H9 (cell line): ENCODE measurements around the gene CLCN5. TPM values are rescaled to one million over a fixed set of nuclear protein-coding genes. Genes with fewer than 3 reads are reported as not detected.
A peak's percentile ranks its signal among the peaks of the same experiment; 100 is the strongest.

Experiments used
- DNase-seq: peaks from one replicate; pipeline ENCODE4 v3.0.0-alpha.2; 2017
- H2AFZ ChIP-seq: one replicate; pipeline ENCODE4 v1.6.1; 2013; ENCODE audit warnings: mild to moderate bottlenecking, low read length, control low read depth, moderate library complexity
- H2AK5ac ChIP-seq: 2 replicates; pipeline ENCODE4 v1.6.1; 2013; ENCODE audit warnings: low read length, control low read depth, mixed read lengths; ENCODE audit not compliant: insufficient read length
- H2BK120ac ChIP-seq: one replicate; pipeline ENCODE4 v1.6.1; 2013; ENCODE audit warnings: low read depth, mild to moderate bottlenecking, low read length, control low read depth, inconsistent platforms; ENCODE audit not compliant: poor library complexity, severe bottlenecking
- H2BK12ac ChIP-seq: 2 replicates; pipeline ENCODE4 v1.6.1; 2013; ENCODE audit warnings: low read length, control low read depth, mixed read lengths, low read depth; ENCODE audit not compliant: insufficient read length
- H2BK15ac ChIP-seq: 2 replicates; pipeline ENCODE4 v1.6.1; 2013; ENCODE audit warnings: low read depth, low read length, control low read depth
- H2BK20ac ChIP-seq: one replicate; pipeline ENCODE4 v1.6.1; 2013; ENCODE audit warnings: low read depth, mild to moderate bottlenecking, low read length, control low read depth, inconsistent platforms; ENCODE audit not compliant: poor library complexity, severe bottlenecking
- H2BK5ac ChIP-seq: 2 replicates; pipeline ENCODE4 v1.6.1; 2013; ENCODE audit warnings: low read length, control low read depth, mixed read lengths; ENCODE audit not compliant: insufficient read length
- H3K14ac ChIP-seq: 2 replicates; pipeline ENCODE4 v1.6.1; 2013; ENCODE audit warnings: low read length, control low read depth; ENCODE audit not compliant: insufficient read depth
- H3K18ac ChIP-seq: 2 replicates; pipeline ENCODE4 v1.6.1; 2013; ENCODE audit warnings: low read depth, mild to moderate bottlenecking, mixed read lengths, low read length, control low read depth; ENCODE audit not compliant: insufficient read length
- H3K23ac ChIP-seq: 2 replicates; pipeline ENCODE4 v1.6.1; 2013; ENCODE audit warnings: low read length, control low read depth, mixed read lengths, low read depth; ENCODE audit not compliant: insufficient read length
- H3K23me2 ChIP-seq: 2 replicates; pipeline ENCODE4 v1.6.1; 2013; ENCODE audit warnings: low read depth, mild to moderate bottlenecking, mixed read lengths, low read length, control low read depth; ENCODE audit not compliant: insufficient read length, poor library complexity, severe bottlenecking
- H3K27ac ChIP-seq: 2 replicates; pipeline ENCODE4 v1.5.1; 2013; ENCODE audit warnings: low read length, control low read depth, mixed read lengths, low read depth; ENCODE audit not compliant: insufficient read length
- H3K27me3 ChIP-seq: 2 replicates; pipeline ENCODE4 v1.6.1; 2013; ENCODE audit warnings: low read length, control low read depth, inconsistent platforms; ENCODE audit not compliant: insufficient read depth
- H3K4ac ChIP-seq: 2 replicates; pipeline ENCODE4 v1.6.1; 2013; ENCODE audit warnings: low read depth, mild to moderate bottlenecking, control low read depth, inconsistent platforms, low read length, moderate library complexity
- H3K4me1 ChIP-seq: 2 replicates; pipeline ENCODE4 v1.6.1; 2013; ENCODE audit warnings: low read length, control low read depth, inconsistent platforms; ENCODE audit not compliant: insufficient read depth
- H3K4me2 ChIP-seq: 2 replicates; pipeline ENCODE4 v1.6.1; 2013; ENCODE audit warnings: low read length, control low read depth, mixed read lengths; ENCODE audit not compliant: insufficient read length, insufficient read depth
- H3K56ac ChIP-seq: 2 replicates; pipeline ENCODE4 v1.6.1; 2013; ENCODE audit warnings: low read depth, mild to moderate bottlenecking, mixed read lengths, low read length, control low read depth; ENCODE audit not compliant: insufficient read length
- H3K79me1 ChIP-seq: 2 replicates; pipeline ENCODE4 v1.6.1; 2013; ENCODE audit warnings: low read depth, mild to moderate bottlenecking, moderate library complexity, low read length, control low read depth, inconsistent platforms; ENCODE audit not compliant: insufficient read depth, poor library complexity, severe bottlenecking
- H3K79me2 ChIP-seq: 2 replicates; pipeline ENCODE4 v1.6.1; 2013; ENCODE audit warnings: low read length, control low read depth, inconsistent platforms; ENCODE audit not compliant: insufficient read depth
- H3K9ac ChIP-seq: 2 replicates; pipeline ENCODE4 v1.6.1; 2013; ENCODE audit warnings: low read length, control low read depth, mixed read lengths; ENCODE audit not compliant: insufficient read length; ENCODE audit errors: extremely low read depth
- H3K9me3 ChIP-seq: one replicate; pipeline ENCODE4 v1.6.1; 2013; ENCODE audit warnings: low read depth, low read length, inconsistent platforms; ENCODE audit not compliant: control insufficient read depth
- H3T11ph ChIP-seq: one replicate; pipeline ENCODE4 v1.6.1; 2013; ENCODE audit warnings: mild to moderate bottlenecking, low read length, control low read depth, inconsistent platforms
- H4K20me1 ChIP-seq: one replicate; pipeline ENCODE4 v1.6.1; 2013; ENCODE audit not compliant: control insufficient read depth, insufficient read length, insufficient read depth
- H4K5ac ChIP-seq: 2 replicates; pipeline ENCODE4 v1.6.1; 2013; ENCODE audit warnings: low read depth, mild to moderate bottlenecking, mixed read lengths, low read length, control low read depth; ENCODE audit not compliant: insufficient read length
- H4K8ac ChIP-seq: replicated peaks from 2 replicates; pipeline ENCODE4 v1.6.1; 2013; ENCODE audit warnings: low read length, control low read depth, mixed read lengths, low read depth; ENCODE audit not compliant: insufficient read length
- H4K91ac ChIP-seq: 2 replicates; pipeline ENCODE4 v1.6.1; 2013; ENCODE audit warnings: low read depth, mild to moderate bottlenecking, moderate library complexity, mixed read lengths, low read length, control low read depth; ENCODE audit not compliant: insufficient read length
- H3K27ac Mint-ChIP-seq, 3 experiments: 2 replicates in 2 of 3; 3 replicates in 1 of 3; pipeline ENCODE4 v1.8.0; 2020 to 2021; ENCODE audit warnings: mixed read lengths in 3 of 3, mild to moderate bottlenecking in 1 of 3, moderate library complexity in 1 of 3
- H3K27me3 Mint-ChIP-seq: 2 replicates; pipeline ENCODE4 v1.8.0; 2021; ENCODE audit warnings: low read depth, mild to moderate bottlenecking, moderate library complexity, mixed read lengths
- H3K36me3 Mint-ChIP-seq, 3 experiments: 2 replicates in 2 of 3; 3 replicates in 1 of 3; pipeline ENCODE4 v1.8.0; 2020 to 2021; ENCODE audit warnings: low read depth in 3 of 3, mixed read lengths in 3 of 3; ENCODE audit not compliant: insufficient read depth in 1 of 3
- H3K4me1 Mint-ChIP-seq, 2 experiments: 2 replicates each; pipeline ENCODE4 v1.8.0; 2020; ENCODE audit warnings: mixed read lengths in 2 of 2
- H3K4me3 Mint-ChIP-seq, 2 experiments: 2 replicates in 1 of 2; 3 replicates in 1 of 2; pipeline ENCODE4 v1.8.0; 2020 to 2021; ENCODE audit warnings: mild to moderate bottlenecking in 2 of 2, mixed read lengths in 2 of 2, moderate library complexity in 1 of 2
- H3K9me3 Mint-ChIP-seq, 2 experiments: 2 replicates in 1 of 2; 3 replicates in 1 of 2; pipeline ENCODE4 v1.8.0; 2020; ENCODE audit warnings: mild to moderate bottlenecking in 2 of 2, mixed read lengths in 2 of 2, moderate library complexity in 1 of 2
- WGBS: extraction: QIAGEN DNeasy Blood & Tissue Kit; methylation state at CpG from one replicate; pipeline ENCODE4 v1.1.7; 2013; ENCODE audit warnings: missing lambda C conversion rate, low lambda C conversion rate, mixed read lengths; ENCODE audit not compliant: insufficient read length; ENCODE audit errors: extremely low coverage; 5-methylcytosine and 5-hydroxymethylcytosine counted together
- total RNA-seq: library from RNA; stranded (reverse); gene quantifications from 2 replicates; pipeline ENCODE4 v1.2.1, GENCODE V29; 2021
- TF ChIP-seq, protein P1 (sequence below): fragments of 200-600 bp; sonication (generic); conservative IDR thresholded peaks from 3 replicates; pipeline ENCODE4 v1.8.0; 2021; ENCODE audit warnings: antibody characterized with exemption, mild to moderate bottlenecking

CLCN5 gene
- total RNA-seq, 1 experiment from 2014 or later = 5.9 TPM

DNA sequence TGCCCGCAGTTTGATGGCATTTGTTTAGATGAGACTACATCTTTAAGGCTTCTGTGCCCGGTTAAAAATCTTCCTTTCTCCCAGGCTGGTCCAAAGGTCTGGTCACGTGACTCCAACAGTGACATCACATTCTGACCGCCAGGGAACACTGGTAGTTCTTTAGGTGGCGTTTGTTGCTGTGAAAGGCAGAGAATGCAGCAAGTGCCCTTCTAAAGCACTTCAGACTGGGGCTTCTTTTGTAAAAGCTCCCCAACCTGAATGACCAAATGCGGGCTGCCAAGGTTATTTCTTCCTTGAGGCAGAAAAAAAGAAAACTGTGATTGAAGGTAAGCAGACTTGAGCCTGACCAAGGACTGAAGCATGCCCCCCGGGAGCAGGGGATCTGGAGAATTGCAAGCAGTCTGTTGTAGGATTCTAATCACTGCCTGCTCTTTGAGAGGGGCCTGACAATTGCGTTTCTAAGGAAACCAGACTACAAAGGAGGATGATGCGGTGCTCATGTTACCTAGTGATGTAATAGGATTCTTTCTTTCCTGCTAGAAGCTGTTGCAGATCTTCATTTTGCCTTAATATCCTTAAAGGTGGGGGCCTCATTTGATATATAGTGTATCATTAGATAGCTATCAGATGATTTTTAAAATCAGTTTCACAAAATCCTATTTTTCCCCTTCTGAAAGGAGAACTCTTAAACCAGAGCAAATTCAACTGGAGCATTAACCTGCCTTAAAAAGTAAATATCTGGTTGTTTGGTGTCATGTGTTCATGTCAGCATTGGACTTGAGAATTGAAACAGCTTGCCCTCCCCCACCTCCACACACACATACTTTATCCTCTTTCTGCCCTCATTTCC, 145.3 kb downstream of the CLCN5 start:
- Histone ChIP-seq H2BK15ac (no peak overlapping the region), H3K27ac (no peak overlapping the region), H3K9ac (no peak overlapping the region), H2BK120ac (peak overlapping the region; percentile 19), H2BK12ac (no peak overlapping the region), H4K5ac (no peak overlapping the region), H3T11ph (peak overlapping the region; percentile 11), H3K27me3 (no peaks in the 10 kb centered on the region), H3K23ac (no peak overlapping the region), H3K14ac (no peak overlapping the region), H3K79me2 (no peaks in the 10 kb centered on the region), H3K4me2 (peak overlapping the region; percentile 17), H3K4me1 (peaks cover 3% of the 10 kb centered on the region; the same call in 1 of the 2 replicates), H2AK5ac (no peak overlapping the region), H3K56ac (no peak overlapping the region), H2AFZ (no peak overlapping the region), H3K79me1 (no peaks in the 10 kb centered on the region), H3K9me3 (no peaks in the 10 kb centered on the region), H3K23me2 (no peaks in the 10 kb centered on the region), H3K18ac (no peak overlapping the region), H2BK5ac (no peak overlapping the region), H4K8ac (no peak overlapping the region), H4K91ac (no peak overlapping the region), H2BK20ac (no peak overlapping the region), H3K4ac (no peak overlapping the region), H4K20me1 (no peaks in the 10 kb centered on the region)
- Mint-ChIP-seq H3K27me3 (no peaks in the 10 kb centered on the region), H3K9me3 (peaks cover 30 to 53% of the 10 kb centered on the region in 2 experiments), H3K4me1 (peaks cover 8 to 12% of the 10 kb centered on the region in 2 experiments), H3K4me3 (peak overlapping the region; percentile 46 to 53), H3K36me3 (peaks cover 0 to 3% (median 2%) of the 10 kb centered on the region in 3 experiments; a peak in 4 of 7 replicates), H3K27ac (peak overlapping the region; percentile 88 to 96 (median 94))
- peak; percentile 70 for DNase-seq
- WGBS = no CpG with 5 or more reads among the region's 9 CpGs
- TF ChIP-seq, protein P1, sequence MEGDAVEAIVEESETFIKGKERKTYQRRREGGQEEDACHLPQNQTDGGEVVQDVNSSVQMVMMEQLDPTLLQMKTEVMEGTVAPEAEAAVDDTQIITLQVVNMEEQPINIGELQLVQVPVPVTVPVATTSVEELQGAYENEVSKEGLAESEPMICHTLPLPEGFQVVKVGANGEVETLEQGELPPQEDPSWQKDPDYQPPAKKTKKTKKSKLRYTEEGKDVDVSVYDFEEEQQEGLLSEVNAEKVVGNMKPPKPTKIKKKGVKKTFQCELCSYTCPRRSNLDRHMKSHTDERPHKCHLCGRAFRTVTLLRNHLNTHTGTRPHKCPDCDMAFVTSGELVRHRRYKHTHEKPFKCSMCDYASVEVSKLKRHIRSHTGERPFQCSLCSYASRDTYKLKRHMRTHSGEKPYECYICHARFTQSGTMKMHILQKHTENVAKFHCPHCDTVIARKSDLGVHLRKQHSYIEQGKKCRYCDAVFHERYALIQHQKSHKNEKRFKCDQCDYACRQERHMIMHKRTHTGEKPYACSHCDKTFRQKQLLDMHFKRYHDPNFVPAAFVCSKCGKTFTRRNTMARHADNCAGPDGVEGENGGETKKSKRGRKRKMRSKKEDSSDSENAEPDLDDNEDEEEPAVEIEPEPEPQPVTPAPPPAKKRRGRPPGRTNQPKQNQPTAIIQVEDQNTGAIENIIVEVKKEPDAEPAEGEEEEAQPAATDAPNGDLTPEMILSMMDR = peak; percentile 39; the same call in 2 of the 3 replicates
